Gastroesophageal sphincter (tissue), 4 donors: ENCODE data around the gene CARD19. TPM values are rescaled to one million over a fixed set of nuclear protein-coding genes. Genes with fewer than 3 reads are reported as not detected.
A peak's percentile ranks its signal among the peaks of the same experiment; 100 is the strongest.

Experiments
- ATAC-seq: fragments of 150-250 bp; one replicate; pipeline ENCODE4 v1.9.1; 2016; ENCODE audit warnings: mild to moderate bottlenecking, moderate library complexity
- H3K27ac ChIP-seq, 4 donors: fragments of 200-600 bp; sonication (generic) in 3 of 4; 1 replicate in 3 of 4; 2 replicates in 1 of 4; pipeline ENCODE4 v1.5.1; 2016 to 2019
- H3K27me3 ChIP-seq: fragments of 200-600 bp; sonication (generic); one replicate; pipeline ENCODE4 v1.5.1; 2019
- H3K36me3 ChIP-seq, 2 donors: fragments of 200-600 bp; sonication (generic); one replicate each; pipeline ENCODE4 v1.5.1; 2019; ENCODE audit warnings: control low read depth in 1 of 2
- H3K4me1 ChIP-seq, 3 donors: fragments of 200-600 bp; sonication (generic); 1 replicate in 2 of 3; 2 replicates in 1 of 3; pipeline ENCODE4 v1.5.1; 2016 to 2019; ENCODE audit warnings: control low read depth in 2 of 3
- H3K4me3 ChIP-seq, 2 donors: fragments of 200-600 bp; sonication (generic); one replicate each; pipeline ENCODE4 v1.5.1; 2019; ENCODE audit warnings: mild to moderate bottlenecking in 1 of 2, moderate library complexity in 1 of 2
- H3K9me3 ChIP-seq, 3 donors: fragments of 200-600 bp; sonication (generic); one replicate each; pipeline ENCODE4 v1.5.1; 2017 to 2019; ENCODE audit warnings: control low read depth in 2 of 3
- EP300 ChIP-seq: sonication (generic); formaldehyde crosslinking; IDR thresholded peaks from one replicate; pipeline ENCODE4 v1.6.1; 2017; ENCODE audit warnings: antibody characterized with exemption, mild to moderate bottlenecking
- POLR2A ChIP-seq, 2 donors: fragments of 450-650 bp; IDR thresholded peaks; one replicate each; pipeline ENCODE4 v1.6.1; 2017; ENCODE audit warnings: antibody characterized with exemption in 2 of 2, mild to moderate bottlenecking in 2 of 2, moderate library complexity in 1 of 2
- POLR2AphosphoS5 ChIP-seq: sonication (generic); formaldehyde crosslinking; IDR thresholded peaks from one replicate; pipeline ENCODE4 v1.6.1; 2017; ENCODE audit warnings: antibody characterized with exemption
- WGBS, 2 donors: methylation state at CpG; one replicate each; pipeline ENCODE4 v1.1.5; 2018; ENCODE audit warnings: low coverage in 1 of 2; 5-methylcytosine and 5-hydroxymethylcytosine counted together
- total RNA-seq, 4 donors: library from RNA; depleted of rRNA; stranded (reverse); fragments of >200 nt; gene quantifications; one replicate each; pipeline ENCODE4 v1.1.0, GENCODE V29; 2016
- TF ChIP-seq, protein P1 (sequence below), 4 experiments: fragments of 200-600 bp in 2 of 4; fragments of 450-650 bp in 2 of 4; sonication (generic) in 1 of 4; IDR thresholded peaks; one replicate each; pipeline ENCODE4 v1.5.1; 2017 to 2019; ENCODE audit warnings: antibody characterized with exemption in 4 of 4, mild to moderate bottlenecking in 2 of 4, moderate library complexity in 2 of 4

The CARD19 gene
- total RNA-seq, 4 donors from 2014 or later: 78.5 to 82.2 (median 80.1) TPM

DNA sequence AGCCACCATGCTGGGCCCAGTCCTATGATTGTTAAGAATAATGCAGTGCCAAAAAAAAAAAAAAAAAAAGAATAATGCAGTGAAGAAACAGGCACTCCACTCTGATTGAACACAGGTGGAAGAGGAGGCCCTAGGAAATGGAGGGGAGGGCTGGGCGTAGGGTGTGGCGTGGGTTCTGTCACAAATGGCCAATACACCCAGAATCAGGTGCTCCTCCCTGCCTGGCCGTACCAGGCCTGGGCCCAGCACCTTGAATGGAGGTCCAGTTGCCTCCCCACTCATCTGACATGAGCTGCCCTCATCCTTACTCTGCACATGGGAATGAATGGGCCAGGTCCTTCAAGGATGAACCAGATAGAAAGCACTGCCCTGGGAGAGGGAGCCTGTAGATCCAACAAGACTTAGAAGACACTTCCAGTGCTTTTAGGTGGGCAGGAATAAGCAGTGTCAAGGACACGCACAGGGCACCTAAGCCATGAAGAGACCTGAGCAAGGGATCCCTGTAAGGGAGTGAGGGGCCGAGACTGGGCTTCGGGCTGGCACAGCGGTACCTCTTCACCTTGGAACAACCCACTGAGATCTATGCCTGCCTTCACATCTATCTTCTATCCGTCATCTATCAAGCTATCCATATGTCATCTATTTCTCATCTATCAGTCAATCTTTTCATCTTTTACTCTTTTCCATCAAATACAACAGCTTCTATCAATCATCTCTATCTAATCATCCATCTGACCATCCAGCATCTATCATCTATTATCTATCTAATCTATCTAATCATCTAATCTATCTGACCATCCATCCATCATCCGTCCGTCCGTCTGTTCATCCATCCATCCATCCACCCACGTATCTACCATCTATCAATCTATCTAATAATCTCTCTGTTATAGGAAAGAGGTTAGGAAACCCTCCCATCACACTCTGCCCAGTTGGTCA, 22.2 kb downstream of the CARD19 start:
- peaks cover 0 to 41% of the 10 kb centered on the region in 2 donors for H3K36me3 ChIP-seq

DNA sequence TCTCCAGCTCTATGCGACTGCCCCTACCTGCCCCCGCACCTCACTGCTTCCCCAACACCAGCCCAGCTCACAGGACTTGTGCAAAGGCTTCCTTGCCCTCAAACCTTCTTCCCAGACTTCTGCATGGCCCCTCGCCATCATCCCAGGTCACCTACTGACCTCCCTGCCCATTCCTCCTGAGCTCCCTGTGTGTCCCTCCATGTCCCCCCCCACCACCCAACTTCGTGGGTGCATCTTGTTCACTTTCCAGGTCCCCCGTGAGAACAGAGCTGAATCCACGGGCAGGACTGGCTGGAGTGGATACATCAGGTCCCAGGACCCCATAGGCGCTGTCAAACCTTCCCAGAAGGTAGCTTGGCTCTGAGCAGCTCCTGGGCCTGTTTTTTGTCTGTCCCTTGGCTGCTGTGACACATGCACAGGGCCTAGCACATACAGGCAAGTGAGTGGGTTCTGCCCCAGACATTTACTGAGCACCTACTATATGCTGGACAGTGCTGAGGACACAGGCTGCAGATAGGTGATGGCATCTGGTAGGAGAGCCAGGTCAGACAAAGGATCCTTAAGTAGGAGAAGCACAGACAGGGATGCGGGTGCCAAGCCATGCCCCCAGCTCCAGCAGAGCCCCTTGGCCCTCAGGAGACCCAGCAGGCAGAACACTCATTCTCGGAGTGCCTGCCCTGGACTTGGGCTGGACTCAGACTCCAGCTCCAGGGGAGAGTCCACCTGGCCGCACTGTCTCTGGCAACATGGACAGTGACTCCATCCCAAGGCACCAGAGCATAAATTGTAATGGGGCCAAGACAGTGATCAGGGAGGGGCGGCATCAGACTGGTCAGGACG, 23.1 kb downstream of the CARD19 start:
- Histone ChIP-seq H3K27me3 (no peaks in the 10 kb centered on the region), H3K27ac (peak overlapping the region in 3 of 4 donors; percentile 81 to 87 (median 82)), H3K9me3 (no peaks in the 10 kb centered on the region), H3K36me3 (peaks cover 0 to 41% of the 10 kb centered on the region in 2 donors), H3K4me1 (peaks cover 3 to 43% (median 17%) of the 10 kb centered on the region in 3 donors), H3K4me3 (no peak overlapping the region)
- WGBS, 2 donors: 79 to 85% methylated on average over 2 to 9 of the region's 12 CpGs
- ATAC-seq: no peak
- TF ChIP-seq POLR2AphosphoS5 (no peak), POLR2A (IDR thresholded peaks at IDR 0.05) (no peak), EP300 (no peak)
- TF ChIP-seq, protein P1, sequence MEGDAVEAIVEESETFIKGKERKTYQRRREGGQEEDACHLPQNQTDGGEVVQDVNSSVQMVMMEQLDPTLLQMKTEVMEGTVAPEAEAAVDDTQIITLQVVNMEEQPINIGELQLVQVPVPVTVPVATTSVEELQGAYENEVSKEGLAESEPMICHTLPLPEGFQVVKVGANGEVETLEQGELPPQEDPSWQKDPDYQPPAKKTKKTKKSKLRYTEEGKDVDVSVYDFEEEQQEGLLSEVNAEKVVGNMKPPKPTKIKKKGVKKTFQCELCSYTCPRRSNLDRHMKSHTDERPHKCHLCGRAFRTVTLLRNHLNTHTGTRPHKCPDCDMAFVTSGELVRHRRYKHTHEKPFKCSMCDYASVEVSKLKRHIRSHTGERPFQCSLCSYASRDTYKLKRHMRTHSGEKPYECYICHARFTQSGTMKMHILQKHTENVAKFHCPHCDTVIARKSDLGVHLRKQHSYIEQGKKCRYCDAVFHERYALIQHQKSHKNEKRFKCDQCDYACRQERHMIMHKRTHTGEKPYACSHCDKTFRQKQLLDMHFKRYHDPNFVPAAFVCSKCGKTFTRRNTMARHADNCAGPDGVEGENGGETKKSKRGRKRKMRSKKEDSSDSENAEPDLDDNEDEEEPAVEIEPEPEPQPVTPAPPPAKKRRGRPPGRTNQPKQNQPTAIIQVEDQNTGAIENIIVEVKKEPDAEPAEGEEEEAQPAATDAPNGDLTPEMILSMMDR (IDR thresholded peaks at IDR 0.05): no peak

More for the DNA sequence above, 22.2 kb downstream of the CARD19 start:
- 94 to 96% methylated on average over 8 of the region's 12 CpGs for WGBS, 2 donors
- Histone ChIP-seq H3K27me3 (no peaks in the 10 kb centered on the region), H3K4me1 (peaks cover 3 to 43% (median 17%) of the 10 kb centered on the region in 3 donors), H3K9me3 (no peaks in the 10 kb centered on the region), H3K4me3 (no peak overlapping the region), H3K27ac (no peak overlapping the region)
- TF ChIP-seq EP300 (no peak), POLR2AphosphoS5 (no peak), POLR2A (IDR thresholded peaks at IDR 0.05) (no peak)
- TF ChIP-seq, protein P1 (IDR thresholded peaks at IDR 0.05): no peak
- ATAC-seq: no peak

DNA sequence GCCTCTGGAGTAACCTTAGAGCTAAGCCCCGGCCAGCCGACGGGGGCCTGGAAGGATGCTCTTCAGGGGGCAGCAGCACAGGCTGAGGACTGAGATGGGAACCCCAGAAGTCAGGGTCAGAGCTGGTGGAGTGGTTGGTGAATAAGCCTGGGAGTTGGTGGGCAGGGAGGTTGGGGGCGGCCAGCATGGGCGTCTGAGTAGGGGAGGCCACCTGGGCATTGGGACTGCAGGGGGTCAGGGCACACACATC, 23.6 kb downstream of the CARD19 start:
- 50 to 87% methylated on average over 3 to 5 of the region's 5 CpGs for WGBS, 2 donors
- H3K9me3 ChIP-seq: no peaks in the 10 kb centered on the region
- peaks cover 0 to 41% of the 10 kb centered on the region in 2 donors for H3K36me3 ChIP-seq
- no peak for ATAC-seq
- no peak for TF ChIP-seq POLR2A (IDR thresholded peaks at IDR 0.05)
- H3K4me3 ChIP-seq: no peak overlapping the region
- no peaks in the 10 kb centered on the region for H3K27me3 ChIP-seq
- peak overlapping the region in 3 of 4 donors; percentile 81 to 87 (median 82) for H3K27ac ChIP-seq
- peaks cover 3 to 43% (median 17%) of the 10 kb centered on the region in 3 donors for H3K4me1 ChIP-seq

DNA sequence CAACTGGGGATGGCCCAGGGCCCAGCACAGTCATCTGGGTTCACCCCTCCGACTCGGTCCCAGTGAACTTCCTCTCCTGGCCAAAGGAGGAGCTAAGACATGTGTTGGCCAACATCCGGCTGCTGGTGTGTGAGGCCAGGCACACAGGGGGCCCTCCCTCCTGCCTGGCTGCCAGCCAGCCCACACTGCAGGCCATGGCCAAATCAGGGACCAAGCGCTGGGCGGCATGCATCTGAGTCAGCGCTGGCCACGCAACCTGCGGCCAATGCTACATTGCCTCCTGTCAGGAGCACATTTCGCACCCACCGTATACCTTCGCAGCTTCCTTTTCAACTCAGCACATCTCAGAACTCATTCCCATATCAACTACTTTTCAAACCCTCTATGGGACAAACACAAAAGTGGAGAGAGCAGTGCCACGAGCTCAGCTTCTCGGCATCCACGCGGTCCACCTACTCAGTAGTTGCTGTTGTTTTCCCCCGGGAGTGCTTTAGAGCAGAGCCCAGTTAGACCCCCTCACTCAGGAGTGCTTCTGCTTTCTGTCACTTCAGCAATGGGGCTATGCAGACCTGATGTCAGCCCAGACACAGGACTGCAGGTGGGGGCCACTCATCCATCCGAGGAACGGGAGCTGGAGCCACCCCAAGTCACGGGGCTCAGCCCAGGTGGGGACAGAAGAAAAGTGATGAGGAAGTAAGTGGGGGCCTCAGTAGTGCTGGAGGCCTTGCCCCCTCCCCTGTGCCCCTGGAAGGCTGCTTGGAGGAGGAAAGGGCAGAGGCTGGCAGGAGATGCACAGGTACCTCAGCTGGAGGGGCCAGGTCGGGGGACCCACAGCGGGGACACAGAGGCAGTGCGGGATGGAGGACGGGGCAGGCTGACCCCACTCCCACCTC, 24.2 kb downstream of the CARD19 start:
- Histone ChIP-seq H3K9me3 (no peaks in the 10 kb centered on the region), H3K27me3 (no peaks in the 10 kb centered on the region), H3K36me3 (peaks cover 0 to 44% of the 10 kb centered on the region in 2 donors), H3K4me3 (no peak overlapping the region), H3K27ac (peak overlapping the region; percentile 43 to 87 (median 82)), H3K4me1 (peaks cover 3 to 43% (median 17%) of the 10 kb centered on the region in 3 donors)
- ATAC-seq: peak; percentile 94
- no peak for TF ChIP-seq EP300
- TF ChIP-seq, protein P1 (IDR thresholded peaks at IDR 0.05): peak in 3 of 4 experiments; percentile 61 to 80 (median 69)
- no peak for TF ChIP-seq POLR2A (IDR thresholded peaks at IDR 0.05)
- TF ChIP-seq POLR2AphosphoS5: peak; percentile 96
- 16 to 41% methylated on average over 12 to 13 of the region's 23 CpGs for WGBS, 2 donors
